OCI-LY7 (cell line): ENCODE results near the gene NEURL2.
"Not testable (repeated sequence)": the region's sequence is repeated elsewhere in the genome, so short reads cannot be mapped to it uniquely, and the experiment has no call there.

Experiments
- CTCF ChIP-seq: fragments of 200-600 bp; sonication (generic); conservative IDR thresholded peaks from 2 replicates; pipeline ENCODE4 v1.5.1; 2014; ENCODE audit warnings: mild to moderate bottlenecking, antibody characterized with exemption, low read length, moderate library complexity, mixed read lengths
- EZH2phosphoT487 ChIP-seq: fragments of 200-600 bp; sonication (generic); IDR thresholded peaks from 2 replicates; pipeline ENCODE4 v1.6.1; 2018; ENCODE audit warnings: low read depth, borderline replicate concordance, mild to moderate bottlenecking, mixed run types, antibody characterized with exemption, low read length, moderate library complexity, mixed read lengths

- TF ChIP-seq CTCF, EZH2phosphoT487: not testable (repeated sequence)
Observed at GRCh38 chr20:45901332-45901731, 10.3 kb upstream of the NEURL2 start.
